Measurements from ENCODE around the gene RAB29. TPM values are rescaled to one million over a fixed set of nuclear protein-coding genes. Genes with fewer than 3 reads are reported as not detected.
A peak's percentile ranks its signal among the peaks of the same experiment; 100 is the strongest.

Gene RAB29
- total RNA-seq, 1 experiment from 2014 or later: 11.0 TPM

DNA sequence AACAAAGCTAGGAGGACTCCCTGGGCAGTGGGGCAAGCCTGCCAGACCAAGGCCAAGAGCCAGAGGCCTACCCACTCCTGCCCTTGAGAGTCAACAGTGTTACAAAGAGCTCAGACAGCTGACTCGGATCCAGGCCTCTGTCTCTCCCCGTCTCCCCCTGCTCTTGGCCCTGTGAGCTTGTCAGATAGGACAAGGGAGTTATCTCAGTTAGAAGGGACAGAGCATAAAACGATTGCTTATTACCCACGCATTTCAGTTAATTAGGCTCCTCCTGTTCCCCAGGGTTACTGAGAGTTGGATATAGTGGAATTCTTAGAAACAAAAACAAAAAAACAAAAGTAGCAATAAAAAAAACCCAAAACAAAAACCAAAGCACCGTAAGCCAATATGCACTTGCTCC is 36.4 kb upstream of the RAB29 start (continued):
- TF ChIP-seq, protein P1, sequence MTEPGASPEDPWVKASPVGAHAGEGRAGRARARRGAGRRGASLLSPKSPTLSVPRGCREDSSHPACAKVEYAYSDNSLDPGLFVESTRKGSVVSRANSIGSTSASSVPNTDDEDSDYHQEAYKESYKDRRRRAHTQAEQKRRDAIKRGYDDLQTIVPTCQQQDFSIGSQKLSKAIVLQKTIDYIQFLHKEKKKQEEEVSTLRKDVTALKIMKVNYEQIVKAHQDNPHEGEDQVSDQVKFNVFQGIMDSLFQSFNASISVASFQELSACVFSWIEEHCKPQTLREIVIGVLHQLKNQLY (CRISPR knock-in tag; IDR thresholded peaks at IDR 0.05): no peak
- TF ChIP-seq, protein P2, sequence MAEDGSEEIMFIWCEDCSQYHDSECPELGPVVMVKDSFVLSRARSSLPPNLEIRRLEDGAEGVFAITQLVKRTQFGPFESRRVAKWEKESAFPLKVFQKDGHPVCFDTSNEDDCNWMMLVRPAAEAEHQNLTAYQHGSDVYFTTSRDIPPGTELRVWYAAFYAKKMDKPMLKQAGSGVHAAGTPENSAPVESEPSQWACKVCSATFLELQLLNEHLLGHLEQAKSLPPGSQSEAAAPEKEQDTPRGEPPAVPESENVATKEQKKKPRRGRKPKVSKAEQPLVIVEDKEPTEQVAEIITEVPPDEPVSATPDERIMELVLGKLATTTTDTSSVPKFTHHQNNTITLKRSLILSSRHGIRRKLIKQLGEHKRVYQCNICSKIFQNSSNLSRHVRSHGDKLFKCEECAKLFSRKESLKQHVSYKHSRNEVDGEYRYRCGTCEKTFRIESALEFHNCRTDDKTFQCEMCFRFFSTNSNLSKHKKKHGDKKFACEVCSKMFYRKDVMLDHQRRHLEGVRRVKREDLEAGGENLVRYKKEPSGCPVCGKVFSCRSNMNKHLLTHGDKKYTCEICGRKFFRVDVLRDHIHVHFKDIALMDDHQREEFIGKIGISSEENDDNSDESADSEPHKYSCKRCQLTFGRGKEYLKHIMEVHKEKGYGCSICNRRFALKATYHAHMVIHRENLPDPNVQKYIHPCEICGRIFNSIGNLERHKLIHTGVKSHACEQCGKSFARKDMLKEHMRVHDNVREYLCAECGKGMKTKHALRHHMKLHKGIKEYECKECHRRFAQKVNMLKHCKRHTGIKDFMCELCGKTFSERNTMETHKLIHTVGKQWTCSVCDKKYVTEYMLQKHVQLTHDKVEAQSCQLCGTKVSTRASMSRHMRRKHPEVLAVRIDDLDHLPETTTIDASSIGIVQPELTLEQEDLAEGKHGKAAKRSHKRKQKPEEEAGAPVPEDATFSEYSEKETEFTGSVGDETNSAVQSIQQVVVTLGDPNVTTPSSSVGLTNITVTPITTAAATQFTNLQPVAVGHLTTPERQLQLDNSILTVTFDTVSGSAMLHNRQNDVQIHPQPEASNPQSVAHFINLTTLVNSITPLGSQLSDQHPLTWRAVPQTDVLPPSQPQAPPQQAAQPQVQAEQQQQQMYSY (CRISPR knock-in tag; IDR thresholded peaks at IDR 0.05): no peak
- TF ChIP-seq ZNF263 (CRISPR knock-in tag; IDR thresholded peaks at IDR 0.05; ENCODE audit: low read depth): no peak
- TF ChIP-seq, protein P3, sequence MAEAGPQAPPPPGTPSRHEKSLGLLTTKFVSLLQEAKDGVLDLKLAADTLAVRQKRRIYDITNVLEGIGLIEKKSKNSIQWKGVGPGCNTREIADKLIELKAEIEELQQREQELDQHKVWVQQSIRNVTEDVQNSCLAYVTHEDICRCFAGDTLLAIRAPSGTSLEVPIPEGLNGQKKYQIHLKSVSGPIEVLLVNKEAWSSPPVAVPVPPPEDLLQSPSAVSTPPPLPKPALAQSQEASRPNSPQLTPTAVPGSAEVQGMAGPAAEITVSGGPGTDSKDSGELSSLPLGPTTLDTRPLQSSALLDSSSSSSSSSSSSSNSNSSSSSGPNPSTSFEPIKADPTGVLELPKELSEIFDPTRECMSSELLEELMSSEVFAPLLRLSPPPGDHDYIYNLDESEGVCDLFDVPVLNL (CRISPR knock-in tag; IDR thresholded peaks at IDR 0.05; ENCODE audit: borderline replicate concordance, low read depth): no peak
- TF ChIP-seq, protein P4, sequence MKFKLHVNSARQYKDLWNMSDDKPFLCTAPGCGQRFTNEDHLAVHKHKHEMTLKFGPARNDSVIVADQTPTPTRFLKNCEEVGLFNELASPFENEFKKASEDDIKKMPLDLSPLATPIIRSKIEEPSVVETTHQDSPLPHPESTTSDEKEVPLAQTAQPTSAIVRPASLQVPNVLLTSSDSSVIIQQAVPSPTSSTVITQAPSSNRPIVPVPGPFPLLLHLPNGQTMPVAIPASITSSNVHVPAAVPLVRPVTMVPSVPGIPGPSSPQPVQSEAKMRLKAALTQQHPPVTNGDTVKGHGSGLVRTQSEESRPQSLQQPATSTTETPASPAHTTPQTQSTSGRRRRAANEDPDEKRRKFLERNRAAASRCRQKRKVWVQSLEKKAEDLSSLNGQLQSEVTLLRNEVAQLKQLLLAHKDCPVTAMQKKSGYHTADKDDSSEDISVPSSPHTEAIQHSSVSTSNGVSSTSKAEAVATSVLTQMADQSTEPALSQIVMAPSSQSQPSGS (CRISPR knock-in tag; IDR thresholded peaks at IDR 0.05; ENCODE audit: borderline replicate concordance, low read depth): no peak

DNA sequence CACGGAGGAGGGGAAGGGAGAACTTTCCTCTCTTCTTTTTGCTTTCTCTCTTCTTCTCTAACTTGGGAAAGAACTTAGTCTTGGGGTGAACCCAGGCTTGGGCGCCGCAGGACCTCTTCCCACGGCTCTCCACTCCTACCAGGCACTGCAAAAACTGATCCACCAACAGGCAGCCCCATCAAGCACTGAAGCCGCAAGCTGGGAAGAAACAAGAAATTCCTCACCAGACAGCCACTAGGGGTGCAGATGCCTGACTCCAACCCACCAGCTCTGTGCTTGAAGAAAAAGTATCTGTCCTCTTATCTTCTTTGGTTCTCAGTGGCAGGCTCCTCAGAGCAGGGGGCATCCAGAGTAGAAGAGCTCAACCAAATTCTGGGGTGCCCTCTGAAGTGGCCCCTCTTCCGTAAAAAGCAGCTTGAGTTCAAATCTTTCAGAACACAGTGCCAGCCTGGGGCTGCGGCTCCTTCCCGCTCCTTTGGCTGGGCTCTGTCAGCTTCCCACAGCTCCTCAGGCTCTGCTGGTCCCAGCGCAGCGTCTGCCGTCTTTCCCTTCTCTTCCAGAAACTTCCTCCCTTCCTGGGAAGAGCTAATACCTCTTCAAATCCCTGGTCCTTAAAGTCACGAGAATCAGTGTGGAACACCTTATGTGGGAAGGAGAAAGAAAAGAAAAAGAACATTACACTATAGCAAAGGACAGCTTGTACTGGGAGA is 35.3 kb upstream of the RAB29 start:
- Mint-ChIP-seq H3K27ac (peak overlapping the region; percentile 32; the same call in 1 of the 2 replicates), H3K4me3 (no peak overlapping the region), H3K4me1 (peaks cover 37% of the 10 kb centered on the region), H3K9me3 (no peaks in the 10 kb centered on the region), H3K27me3 (ENCODE audit: low read depth) (peaks cover 14% of the 10 kb centered on the region; the same call in 1 of the 2 replicates), H3K36me3 (peaks cover 29% of the 10 kb centered on the region)
- ATAC-seq (no peak), DNase-seq (ENCODE audit: low spot score) (peak; percentile 26)
- CTCF ChIA-PET: interaction anchor here (0.6 to 3.3 kb wide), 17 partner anchors 11 to 167 kb away, joined by 3 to 27 read pairs (median 5); partner anchors contain the start of genes PM20D1 and RAB29
- TF ChIP-seq FOXP1 (CRISPR knock-in tag; IDR thresholded peaks at IDR 0.05; ENCODE audit: borderline replicate concordance): no peak
- TF ChIP-seq ZNF317 (CRISPR knock-in tag; IDR thresholded peaks at IDR 0.05; ENCODE audit: borderline replicate concordance, low read depth): peak; percentile 87
- TF ChIP-seq, protein P5, sequence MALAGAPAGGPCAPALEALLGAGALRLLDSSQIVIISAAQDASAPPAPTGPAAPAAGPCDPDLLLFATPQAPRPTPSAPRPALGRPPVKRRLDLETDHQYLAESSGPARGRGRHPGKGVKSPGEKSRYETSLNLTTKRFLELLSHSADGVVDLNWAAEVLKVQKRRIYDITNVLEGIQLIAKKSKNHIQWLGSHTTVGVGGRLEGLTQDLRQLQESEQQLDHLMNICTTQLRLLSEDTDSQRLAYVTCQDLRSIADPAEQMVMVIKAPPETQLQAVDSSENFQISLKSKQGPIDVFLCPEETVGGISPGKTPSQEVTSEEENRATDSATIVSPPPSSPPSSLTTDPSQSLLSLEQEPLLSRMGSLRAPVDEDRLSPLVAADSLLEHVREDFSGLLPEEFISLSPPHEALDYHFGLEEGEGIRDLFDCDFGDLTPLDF (CRISPR knock-in tag; IDR thresholded peaks at IDR 0.05): no peak
- no peak for TF ChIP-seq GABPB1 (CRISPR knock-in tag; IDR thresholded peaks at IDR 0.05)
- TF ChIP-seq EMX1 (CRISPR knock-in tag; IDR thresholded peaks at IDR 0.05): no peak
- TF ChIP-seq RELA (CRISPR knock-in tag; IDR thresholded peaks at IDR 0.05; ENCODE audit: borderline replicate concordance): no peak
- TF ChIP-seq, protein P1 (CRISPR knock-in tag; IDR thresholded peaks at IDR 0.05): no peak
- POLR2A ChIA-PET: interaction anchor here (0.5 to 1.5 kb wide), 2 partner anchors 44 to 61 kb away, joined by 3 read pairs; no protein-coding TSS in a partner anchor

DNA sequence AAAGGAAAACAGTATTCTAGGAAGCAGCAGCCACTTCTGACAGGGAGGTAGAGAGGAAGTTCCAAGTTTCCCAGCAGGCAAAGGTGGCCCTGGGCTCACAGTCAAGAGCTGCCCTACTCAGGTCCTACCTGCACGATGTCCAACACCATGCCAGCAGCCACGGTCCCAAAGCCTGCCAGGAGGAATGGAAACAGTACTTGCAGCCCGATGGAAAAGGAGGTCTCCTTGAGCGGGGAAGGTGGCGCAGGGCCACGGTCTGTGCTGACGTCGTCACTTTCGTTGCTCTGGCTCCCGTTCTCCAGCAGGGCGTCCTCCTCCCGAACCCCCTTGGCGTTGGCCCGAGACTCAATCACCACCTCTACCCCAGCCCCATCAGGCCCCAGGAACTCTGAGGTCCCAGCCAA is 34.7 kb upstream of the RAB29 start:
- Mint-ChIP-seq H3K9me3 (no peaks in the 10 kb centered on the region), H3K36me3 (peaks cover 29% of the 10 kb centered on the region), H3K4me1 (peaks cover 37% of the 10 kb centered on the region), H3K27me3 (ENCODE audit: low read depth) (peaks cover 14% of the 10 kb centered on the region; the same call in 1 of the 2 replicates), H3K27ac (no peak overlapping the region), H3K4me3 (no peak overlapping the region)
- ChIA-PET POLR2A (interaction anchor here (0.5 to 1.5 kb wide), 2 partner anchors 45 to 61 kb away, joined by 3 read pairs; no protein-coding TSS in a partner anchor), CTCF (interaction anchor here (0.6 to 3.3 kb wide), 13 partner anchors 17 to 167 kb away, joined by 3 to 27 read pairs (median 6); partner anchors contain the start of genes PM20D1 and RAB29)
- ATAC-seq: no peak
- no peak for DNase-seq (ENCODE audit: low spot score)
- TF ChIP-seq ZNF263 (CRISPR knock-in tag; IDR thresholded peaks at IDR 0.05; ENCODE audit: low read depth) (no peak), FOXK1 (CRISPR knock-in tag; IDR thresholded peaks at IDR 0.05) (no peak), SMAD4 (CRISPR knock-in tag; IDR thresholded peaks at IDR 0.05) (no peak), OVOL2 (CRISPR knock-in tag; IDR thresholded peaks at IDR 0.05; ENCODE audit: borderline replicate concordance) (no peak)
- TF ChIP-seq, protein P6, sequence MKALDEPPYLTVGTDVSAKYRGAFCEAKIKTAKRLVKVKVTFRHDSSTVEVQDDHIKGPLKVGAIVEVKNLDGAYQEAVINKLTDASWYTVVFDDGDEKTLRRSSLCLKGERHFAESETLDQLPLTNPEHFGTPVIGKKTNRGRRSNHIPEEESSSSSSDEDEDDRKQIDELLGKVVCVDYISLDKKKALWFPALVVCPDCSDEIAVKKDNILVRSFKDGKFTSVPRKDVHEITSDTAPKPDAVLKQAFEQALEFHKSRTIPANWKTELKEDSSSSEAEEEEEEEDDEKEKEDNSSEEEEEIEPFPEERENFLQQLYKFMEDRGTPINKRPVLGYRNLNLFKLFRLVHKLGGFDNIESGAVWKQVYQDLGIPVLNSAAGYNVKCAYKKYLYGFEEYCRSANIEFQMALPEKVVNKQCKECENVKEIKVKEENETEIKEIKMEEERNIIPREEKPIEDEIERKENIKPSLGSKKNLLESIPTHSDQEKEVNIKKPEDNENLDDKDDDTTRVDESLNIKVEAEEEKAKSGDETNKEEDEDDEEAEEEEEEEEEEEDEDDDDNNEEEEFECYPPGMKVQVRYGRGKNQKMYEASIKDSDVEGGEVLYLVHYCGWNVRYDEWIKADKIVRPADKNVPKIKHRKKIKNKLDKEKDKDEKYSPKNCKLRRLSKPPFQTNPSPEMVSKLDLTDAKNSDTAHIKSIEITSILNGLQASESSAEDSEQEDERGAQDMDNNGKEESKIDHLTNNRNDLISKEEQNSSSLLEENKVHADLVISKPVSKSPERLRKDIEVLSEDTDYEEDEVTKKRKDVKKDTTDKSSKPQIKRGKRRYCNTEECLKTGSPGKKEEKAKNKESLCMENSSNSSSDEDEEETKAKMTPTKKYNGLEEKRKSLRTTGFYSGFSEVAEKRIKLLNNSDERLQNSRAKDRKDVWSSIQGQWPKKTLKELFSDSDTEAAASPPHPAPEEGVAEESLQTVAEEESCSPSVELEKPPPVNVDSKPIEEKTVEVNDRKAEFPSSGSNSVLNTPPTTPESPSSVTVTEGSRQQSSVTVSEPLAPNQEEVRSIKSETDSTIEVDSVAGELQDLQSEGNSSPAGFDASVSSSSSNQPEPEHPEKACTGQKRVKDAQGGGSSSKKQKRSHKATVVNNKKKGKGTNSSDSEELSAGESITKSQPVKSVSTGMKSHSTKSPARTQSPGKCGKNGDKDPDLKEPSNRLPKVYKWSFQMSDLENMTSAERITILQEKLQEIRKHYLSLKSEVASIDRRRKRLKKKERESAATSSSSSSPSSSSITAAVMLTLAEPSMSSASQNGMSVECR (CRISPR knock-in tag; IDR thresholded peaks at IDR 0.05; ENCODE audit: borderline replicate concordance): no peak
- TF ChIP-seq, protein P7, sequence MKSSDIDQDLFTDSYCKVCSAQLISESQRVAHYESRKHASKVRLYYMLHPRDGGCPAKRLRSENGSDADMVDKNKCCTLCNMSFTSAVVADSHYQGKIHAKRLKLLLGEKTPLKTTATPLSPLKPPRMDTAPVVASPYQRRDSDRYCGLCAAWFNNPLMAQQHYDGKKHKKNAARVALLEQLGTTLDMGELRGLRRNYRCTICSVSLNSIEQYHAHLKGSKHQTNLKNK (CRISPR knock-in tag; IDR thresholded peaks at IDR 0.05): no peak

Data from WTC11 (cell line).